IPS-18a (cell line): ENCODE measurements around the gene IGFBP3.
"Not testable (repeated sequence)": the region's sequence is repeated elsewhere in the genome, so short reads cannot be mapped to it uniquely, and the experiment has no call there.

Experiments used
- H3K27ac ChIP-seq: one replicate; pipeline ENCODE4 v1.5.1; 2013; ENCODE audit warnings: low read length
- H3K27me3 ChIP-seq: one replicate; pipeline ENCODE4 v1.6.1; 2013; ENCODE audit warnings: mild to moderate bottlenecking, low read length; ENCODE audit not compliant: control insufficient read depth, insufficient read depth
- H3K36me3 ChIP-seq: one replicate; pipeline ENCODE4 v1.6.1; 2013; ENCODE audit warnings: low read depth, low read length; ENCODE audit not compliant: control insufficient read depth
- H3K4me1 ChIP-seq: one replicate; pipeline ENCODE4 v1.6.1; 2013; ENCODE audit warnings: low read depth, low read length; ENCODE audit not compliant: control insufficient read depth
- H3K4me3 ChIP-seq: one replicate; pipeline ENCODE4 v1.5.1; 2013; ENCODE audit warnings: low read length
- H3K9ac ChIP-seq: one replicate; pipeline ENCODE4 v1.6.1; 2013; ENCODE audit warnings: mild to moderate bottlenecking, low read length, moderate library complexity
- H3K9me3 ChIP-seq: one replicate; pipeline ENCODE4 v1.6.1; 2013; ENCODE audit warnings: low read depth, low read length; ENCODE audit not compliant: control insufficient read depth

IGFBP3 gene

GRCh38 chr7:45920502-45921380 lies at the start of gene IGFBP3:
Gene IGFBP3, minus strand, starts transcription at chr7:45921272. Its CDS starts 132 bp downstream, at chr7:45921140.
- Histone ChIP-seq H3K36me3 (no peaks in the 10 kb centered on the region), H3K4me3 (peak within 1 kb of the TSS; percentile 66), H3K4me1 (peaks cover 23% of the 10 kb centered on the region), H3K27me3 (peaks cover 61% of the 10 kb centered on the region), H3K9me3 (no peaks in the 10 kb centered on the region), H3K27ac (no peak within 1 kb of the TSS), H3K9ac (no peak within 1 kb of the TSS)

- no peaks in the 10 kb centered on the region for H3K27me3 ChIP-seq
- no peak overlapping the region for H3K9ac ChIP-seq
- no peaks in the 10 kb centered on the region for H3K36me3 ChIP-seq
- H3K4me1 ChIP-seq: no peaks in the 10 kb centered on the region
- no peaks in the 10 kb centered on the region for H3K9me3 ChIP-seq
- no peak overlapping the region for H3K27ac ChIP-seq
- no peak overlapping the region for H3K4me3 ChIP-seq
Measured at GRCh38 chr7:45970454-45970853, 49.4 kb upstream of the IGFBP3 start.

GRCh38 chr7:45969940-45970339 lies 48.9 kb upstream of the IGFBP3 start:
- H3K4me1 ChIP-seq: no peaks in the 10 kb centered on the region
- H3K9me3 ChIP-seq: no peaks in the 10 kb centered on the region
- no peak overlapping the region for H3K9ac ChIP-seq
- H3K27ac ChIP-seq: no peak overlapping the region
- no peaks in the 10 kb centered on the region for H3K36me3 ChIP-seq
- no peaks in the 10 kb centered on the region for H3K27me3 ChIP-seq
- no peak overlapping the region for H3K4me3 ChIP-seq

DNA sequence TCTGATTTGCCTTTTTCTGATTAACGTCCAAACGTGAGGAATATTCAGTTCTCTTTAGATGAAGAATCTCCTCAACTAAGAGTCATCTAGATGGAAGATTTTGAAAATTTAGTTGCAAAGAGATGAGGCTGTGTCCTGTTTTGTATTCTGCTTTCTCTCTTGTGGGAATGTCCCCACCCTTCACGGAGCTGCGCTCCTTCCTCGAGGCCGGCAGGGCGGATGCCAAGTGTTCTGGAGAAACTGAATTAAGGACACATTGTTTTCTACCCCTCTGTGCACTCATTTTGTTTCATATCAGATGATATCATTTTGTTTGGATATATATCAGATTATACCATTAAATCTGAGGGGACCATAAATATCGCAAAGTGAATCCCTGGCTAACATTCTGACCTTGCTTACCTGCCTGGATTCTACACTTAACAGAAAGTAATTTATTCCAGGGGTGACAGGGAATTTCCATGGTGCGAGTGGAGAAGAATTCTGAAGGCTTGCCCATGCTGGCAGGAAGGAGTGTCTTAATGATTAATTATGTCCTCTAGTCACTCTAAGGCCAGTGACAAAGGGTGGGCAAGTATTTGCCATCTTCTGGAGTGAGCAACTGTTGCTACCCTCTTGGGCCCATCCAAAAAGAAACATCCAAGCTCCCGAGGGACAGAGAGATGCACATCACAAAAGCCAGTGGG lies 47.9 kb upstream of the IGFBP3 start:
- H3K9ac ChIP-seq: no peak overlapping the region
- H3K27ac ChIP-seq: no peak overlapping the region
- H3K4me1 ChIP-seq: no peaks in the 10 kb centered on the region
- no peaks in the 10 kb centered on the region for H3K9me3 ChIP-seq
- H3K4me3 ChIP-seq: no peak overlapping the region
- no peaks in the 10 kb centered on the region for H3K36me3 ChIP-seq
- H3K27me3 ChIP-seq: no peaks in the 10 kb centered on the region

DNA sequence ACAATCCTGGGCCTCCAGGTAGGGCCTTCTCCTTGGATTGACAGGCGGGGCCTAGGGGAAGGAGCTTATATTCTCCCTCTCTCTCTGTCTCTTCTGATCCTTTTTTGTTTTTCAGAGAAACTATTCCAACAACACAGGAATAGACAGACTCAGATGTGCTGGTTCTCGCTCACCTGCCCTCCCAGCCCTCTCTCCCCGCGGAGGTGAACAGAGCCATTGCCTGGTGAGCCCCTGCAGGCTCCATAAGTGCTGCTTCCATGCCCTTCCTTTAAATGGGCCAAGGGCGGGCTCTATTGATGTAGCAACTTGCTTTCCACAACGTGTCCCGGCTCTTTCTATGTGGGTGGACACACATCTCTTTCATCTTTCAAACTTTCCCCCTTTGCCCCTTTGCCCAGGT lies 47.2 kb upstream of the IGFBP3 start:
- H3K9me3 ChIP-seq: no peaks in the 10 kb centered on the region
- H3K27ac ChIP-seq: no peak overlapping the region
- no peaks in the 10 kb centered on the region for H3K36me3 ChIP-seq
- no peak overlapping the region for H3K9ac ChIP-seq
- H3K4me1 ChIP-seq: no peaks in the 10 kb centered on the region
- no peak overlapping the region for H3K4me3 ChIP-seq
- no peaks in the 10 kb centered on the region for H3K27me3 ChIP-seq

DNA sequence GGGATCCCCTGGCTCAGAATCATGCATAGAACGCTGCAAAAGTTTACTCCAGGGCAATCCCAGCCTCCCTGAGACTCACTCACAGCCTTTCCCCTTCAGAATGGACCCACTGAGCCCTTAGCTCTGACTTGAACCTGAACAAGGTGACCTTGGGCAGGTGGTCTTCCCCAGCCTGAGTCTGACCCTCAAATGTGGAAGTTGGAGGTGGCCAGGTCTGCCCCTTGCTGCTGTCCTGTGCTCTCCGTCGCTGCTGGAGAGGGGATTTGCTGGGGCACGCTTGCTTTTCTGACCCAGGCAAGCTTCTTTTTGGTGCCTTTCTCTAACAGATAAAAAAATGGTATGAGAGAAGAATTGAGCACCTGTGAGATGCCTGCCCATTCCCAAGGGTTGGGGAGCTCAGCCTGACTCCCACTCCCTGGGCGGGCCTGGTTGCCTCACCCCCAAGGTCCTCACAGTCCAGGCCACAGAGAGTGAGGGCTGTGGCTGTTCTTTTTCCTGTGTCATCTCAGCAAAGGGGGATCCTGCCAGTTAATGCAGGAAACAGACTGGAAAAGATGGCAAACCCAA lies 46.6 kb upstream of the IGFBP3 start:
- Histone ChIP-seq H3K4me1 (no peaks in the 10 kb centered on the region), H3K4me3 (no peak overlapping the region), H3K9ac (no peak overlapping the region), H3K36me3 (no peaks in the 10 kb centered on the region), H3K9me3 (no peaks in the 10 kb centered on the region), H3K27ac (no peak overlapping the region), H3K27me3 (no peaks in the 10 kb centered on the region)

GRCh38 chr7:45962861-45963260 lies 41.8 kb upstream of the IGFBP3 start:
- Histone ChIP-seq H3K4me1 (no peaks in the 10 kb centered on the region), H3K9ac (no peak overlapping the region), H3K9me3 (no peaks in the 10 kb centered on the region), H3K27me3 (no peaks in the 10 kb centered on the region), H3K4me3 (no peak overlapping the region), H3K36me3 (no peaks in the 10 kb centered on the region), H3K27ac (no peak overlapping the region)

GRCh38 chr7:45957721-45958120 lies 36.6 kb upstream of the IGFBP3 start:
- Histone ChIP-seq H3K36me3 (no peaks in the 10 kb centered on the region), H3K4me3 (no peak overlapping the region), H3K27me3 (no peaks in the 10 kb centered on the region), H3K4me1 (no peaks in the 10 kb centered on the region), H3K27ac (no peak overlapping the region), H3K9me3 (peaks cover 10% of the 10 kb centered on the region), H3K9ac (no peak overlapping the region)

DNA sequence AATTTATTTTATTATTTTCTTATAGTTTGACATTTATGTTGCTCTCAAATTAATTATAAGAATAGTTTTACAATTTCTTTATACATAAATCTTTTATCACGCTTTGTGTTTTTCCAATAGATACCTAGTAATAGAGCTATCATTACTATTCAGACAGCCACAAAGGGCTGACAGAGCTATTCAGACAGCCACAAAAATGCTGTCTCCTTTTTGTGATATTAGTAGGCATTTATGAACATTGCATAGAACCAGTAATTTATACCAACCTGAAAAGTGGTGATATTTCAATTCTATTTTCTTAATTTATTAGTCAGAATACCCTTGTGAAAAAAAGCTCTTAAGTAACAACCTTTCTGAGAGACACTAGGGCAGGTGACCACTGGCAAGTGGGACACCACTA lies 34.2 kb upstream of the IGFBP3 start:
- Histone ChIP-seq H3K9me3 (peaks cover 10% of the 10 kb centered on the region), H3K27ac (no peak overlapping the region), H3K4me3 (no peak overlapping the region), H3K4me1 (no peaks in the 10 kb centered on the region), H3K27me3 (no peaks in the 10 kb centered on the region), H3K36me3 (no peaks in the 10 kb centered on the region), H3K9ac (no peak overlapping the region)

DNA sequence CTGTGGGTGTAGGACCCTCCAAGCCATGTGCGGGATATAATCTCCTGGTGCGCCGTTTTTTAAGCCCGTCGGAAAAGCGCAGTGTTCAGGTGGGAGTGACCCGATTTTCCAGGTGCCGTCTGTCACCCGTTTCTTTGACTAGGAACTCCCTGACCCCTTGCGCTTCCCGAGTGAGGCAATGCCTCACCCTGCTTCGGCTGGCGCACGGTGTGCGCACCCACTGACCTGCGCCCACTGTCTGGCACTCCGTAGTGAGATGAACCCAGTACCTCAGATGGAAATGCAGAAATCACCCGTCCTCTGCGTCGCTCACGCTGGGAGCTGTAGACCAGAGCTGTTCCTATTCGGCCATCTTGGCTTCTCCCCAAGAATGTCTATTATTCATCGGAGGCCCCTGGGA lies 32.0 kb upstream of the IGFBP3 start:
- H3K27me3 ChIP-seq, H3K4me3 ChIP-seq, H3K9me3 ChIP-seq, H3K9ac ChIP-seq, H3K27ac ChIP-seq, H3K36me3 ChIP-seq, H3K4me1 ChIP-seq: not testable (repeated sequence)

DNA sequence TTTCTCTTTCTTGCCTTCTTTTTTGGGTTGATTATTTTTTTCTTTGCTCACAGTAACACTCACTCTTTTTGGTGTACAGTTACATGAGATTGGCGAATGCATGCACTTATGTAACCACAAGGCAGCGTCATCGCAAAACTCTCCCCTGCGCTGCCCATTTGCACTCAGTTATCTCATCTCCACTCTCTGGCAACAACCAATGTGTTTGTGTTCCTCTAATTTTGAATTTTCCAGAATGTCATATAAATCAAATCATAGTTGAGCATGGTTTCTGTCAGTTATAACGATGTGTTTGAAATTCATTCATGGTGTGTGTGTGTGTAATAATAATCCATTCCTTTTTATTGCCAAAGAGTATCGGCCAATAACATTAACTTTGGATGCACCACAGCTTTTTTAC lies 23.0 kb upstream of the IGFBP3 start:
- Histone ChIP-seq H3K9ac (no peak overlapping the region), H3K36me3 (no peaks in the 10 kb centered on the region), H3K9me3 (no peaks in the 10 kb centered on the region), H3K4me1 (no peaks in the 10 kb centered on the region), H3K27me3 (no peaks in the 10 kb centered on the region), H3K27ac (no peak overlapping the region), H3K4me3 (no peak overlapping the region)
